Esophagus squamous epithelium (tissue), 5 donors: Measurements from ENCODE around the gene ADAMTS9. TPM values are rescaled to one million over a fixed set of nuclear protein-coding genes. Genes with fewer than 3 reads are reported as not detected.

Experiments
- DNase-seq: peaks from one replicate; lab custom pipeline; 2025; lab: John Stamatoyannopoulos, UW
- H3K27ac ChIP-seq, 4 donors: fragments of 200-600 bp; sonication (generic); one replicate each; pipeline ENCODE4 v1.5.1; 2016 to 2019; ENCODE audit warnings: mild to moderate bottlenecking in 1 of 4
- H3K27me3 ChIP-seq, 4 donors: fragments of 200-600 bp; sonication (generic); 1 replicate in 3 of 4; 2 replicates in 1 of 4; pipeline versions ENCODE4 v1.5.1 to v1.6.0; 2017 to 2021; ENCODE audit warnings: antibody characterized with exemption in 1 of 4
- H3K36me3 ChIP-seq, 3 donors: fragments of 200-600 bp; sonication (generic); one replicate each; pipeline ENCODE4 v1.5.1; 2016 to 2019
- H3K4me1 ChIP-seq, 3 donors: fragments of 200-600 bp; sonication (generic); one replicate each; pipeline ENCODE4 v1.5.1; 2017 to 2019
- H3K4me3 ChIP-seq, 4 donors: fragments of 200-600 bp; sonication (generic); 1 replicate in 3 of 4; 2 replicates in 1 of 4; pipeline ENCODE4 v1.5.1; 2016 to 2019; ENCODE audit warnings: mild to moderate bottlenecking in 2 of 4, moderate library complexity in 1 of 4
- H3K9me3 ChIP-seq, 3 donors: fragments of 200-600 bp; sonication (generic); one replicate each; pipeline ENCODE4 v1.5.1; 2016 to 2019
- CTCF ChIP-seq, 6 experiments: fragments of 450-650 bp in 4 of 6; fragments of 200-600 bp in 2 of 6; sonication (generic) in 2 of 6; IDR thresholded peaks; one replicate each; pipeline ENCODE4 v1.5.1; 2016 to 2019; ENCODE audit warnings: antibody characterized with exemption in 6 of 6, mild to moderate bottlenecking in 4 of 6, moderate library complexity in 4 of 6
- POLR2A ChIP-seq, 4 donors: fragments of 450-650 bp; IDR thresholded peaks; one replicate each; pipeline ENCODE4 v1.6.1; 2017; ENCODE audit warnings: antibody characterized with exemption in 4 of 4, mild to moderate bottlenecking in 4 of 4, moderate library complexity in 3 of 4
- WGBS, 2 donors: methylation state at CpG; one replicate each; pipeline ENCODE4 v1.1.5; 2018; 5-methylcytosine and 5-hydroxymethylcytosine counted together
- intact Hi-C: fragments of 100-400 bp; cut with DNase I; formaldehyde crosslinking; loops from one replicate; pipeline ENCODE4 v1.15.0; 2022
- small RNA-seq, 4 donors: library from RNA; depleted of rRNA; stranded (forward); fragments of <200 nt; gene quantifications; one replicate each; pipeline ENCODE3, GENCODE V24; 2016
- total RNA-seq, 4 donors: library from RNA; depleted of rRNA; stranded (reverse); fragments of >200 nt; gene quantifications; one replicate each; pipeline ENCODE4 v1.1.0, GENCODE V29; 2016
- donor health status: DM: yes; HTN: yes; CAD: no.

ADAMTS9 gene
- total RNA-seq, 4 donors from 2014 or later: 3.1 to 15.1 (median 5.9) TPM

- no peaks in the 10 kb centered on the region for H3K36me3 ChIP-seq
- intact Hi-C loops: no loop called here
- no peaks in the 10 kb centered on the region for H3K4me1 ChIP-seq
- H3K27me3 ChIP-seq: peaks cover 0 to 5% (median 0%) of the 10 kb centered on the region in 4 donors
- TF ChIP-seq POLR2A (IDR thresholded peaks at IDR 0.05) (no peak), CTCF (IDR thresholded peaks at IDR 0.05) (no peak)
- H3K27ac ChIP-seq: no peak overlapping the region
- no peaks in the 10 kb centered on the region for H3K9me3 ChIP-seq
- WGBS, 2 donors: 51 to 63% methylated on average over 5 of the region's 5 CpGs
- DNase-seq: no peak
- no peak overlapping the region for H3K4me3 ChIP-seq
Observed at GRCh38 chr3:64467255-64467944, 220.4 kb downstream of the ADAMTS9 start.

Small RNA genes lying within 50 kb of the gene (small RNA-seq; reads per million reads assigned to genes)
- 0 reads per million in 4 donors for gene RNU6-739P
